Stimulated activated CD4-positive, alpha-beta T cell treated with anti-CD3 and anti-CD28 coated beads, Interleukin-1b, Interleukin-23, amount 100 ng/mL, for 4 hours (primary cell): ENCODE data around the gene KPNA4.
"Not testable (repeated sequence)": the region's sequence is repeated elsewhere in the genome, so short reads cannot be mapped to it uniquely, and the experiment has no call there.

ENCODE experiments used
- DNase-seq, 2 donors: peaks; one replicate each; pipeline ENCODE4 v3.0.0-alpha.2; 2020; ENCODE audit warnings: low read depth in 2 of 2

KPNA4 gene

DNA sequence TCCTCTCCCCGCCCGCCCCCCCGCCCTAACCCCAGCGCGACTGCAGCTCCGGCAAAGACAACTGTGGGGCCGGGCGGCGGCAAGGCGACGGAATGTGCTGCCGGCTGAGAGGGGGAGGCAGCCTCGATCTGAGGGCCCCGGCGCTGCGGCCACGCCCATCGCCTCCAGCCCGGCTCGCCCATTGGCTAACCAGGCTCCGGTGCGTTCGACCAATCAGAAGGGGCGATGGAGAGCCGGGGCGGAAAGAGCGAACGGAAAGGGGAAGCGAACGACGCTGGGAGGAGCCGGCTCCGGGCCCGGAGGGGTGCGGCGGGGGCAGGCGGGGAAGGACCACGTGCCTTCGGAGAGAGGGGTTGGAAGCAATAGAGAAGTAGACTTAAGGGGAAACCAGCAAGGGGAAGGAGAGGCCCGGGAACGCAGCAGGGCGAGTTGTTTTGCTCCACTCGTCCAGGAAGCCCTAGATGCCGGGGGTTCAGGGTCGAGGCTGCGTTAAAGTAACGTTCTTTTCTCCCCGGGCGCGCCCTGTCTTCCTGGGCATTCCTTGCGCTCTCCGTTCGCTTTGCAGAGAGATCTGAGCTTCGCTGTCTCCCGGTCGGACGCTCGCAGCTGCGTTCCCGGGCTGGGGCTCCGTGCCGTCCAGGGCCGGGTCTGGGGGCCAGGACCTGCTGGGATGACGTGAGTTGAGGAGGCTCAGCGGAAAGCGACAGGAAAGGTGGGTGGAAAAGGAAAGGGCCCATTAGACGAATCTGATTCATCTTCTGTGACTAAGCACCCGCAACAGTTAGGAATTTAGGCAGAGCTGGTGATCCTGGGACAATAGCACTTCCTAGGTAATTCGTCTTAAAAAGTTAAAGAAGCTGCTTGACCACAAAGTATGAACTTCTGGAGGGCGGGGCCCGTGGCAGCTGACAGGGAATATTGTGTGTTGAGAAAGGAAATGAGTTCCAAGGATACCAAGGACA is at the start of gene KPNA4:
TSS of gene KPNA4 (minus strand) at position 130 of the 962 bp plus-strand sequence. CDS start 289 bp downstream, outside the sequence.
- DNase-seq: peak; percentile 94 to 97

DNA sequence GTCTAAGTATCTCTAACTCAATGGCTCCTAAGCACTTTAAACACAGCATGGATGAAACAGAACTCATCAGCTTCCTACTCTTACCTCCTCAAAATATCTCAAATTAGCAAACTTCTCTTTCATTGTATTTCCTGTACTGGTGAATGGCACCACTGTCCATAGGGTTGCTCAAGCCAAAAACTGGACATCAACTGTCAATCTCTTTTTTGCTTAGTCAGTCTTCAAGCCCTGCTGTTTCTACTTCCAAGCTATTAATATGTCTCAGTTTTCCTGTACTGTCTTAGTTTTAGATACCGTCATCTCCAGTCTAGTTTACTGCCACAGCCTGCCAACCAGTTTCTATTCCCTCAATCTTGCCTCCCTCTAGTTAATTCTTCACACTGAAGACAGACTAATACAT is 48.3 kb upstream of the KPNA4 start:
- DNase-seq: no peak

GRCh38 chr3:160612386-160613075 is 47.2 kb upstream of the KPNA4 start:
- DNase-seq: no peak

DNA sequence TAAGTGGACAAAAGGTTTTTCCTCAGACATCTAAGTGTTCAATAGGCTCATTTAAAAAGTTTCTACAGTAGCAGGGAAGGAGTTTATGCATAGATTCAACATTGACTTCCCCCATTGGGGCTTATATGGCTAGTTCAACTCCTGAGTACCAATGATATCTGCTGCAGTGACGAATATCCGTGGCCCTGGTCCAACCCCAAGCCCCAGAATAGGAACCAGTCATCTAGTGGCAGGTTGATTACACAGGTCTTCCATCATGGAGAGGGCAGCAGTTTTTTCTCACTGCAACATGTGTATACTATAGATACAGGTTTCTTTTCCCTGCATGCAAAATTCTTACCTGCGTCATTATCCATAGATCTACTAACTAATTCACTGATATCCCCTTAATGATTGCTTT is 45.8 kb upstream of the KPNA4 start:
- DNase-seq: no peak

DNA sequence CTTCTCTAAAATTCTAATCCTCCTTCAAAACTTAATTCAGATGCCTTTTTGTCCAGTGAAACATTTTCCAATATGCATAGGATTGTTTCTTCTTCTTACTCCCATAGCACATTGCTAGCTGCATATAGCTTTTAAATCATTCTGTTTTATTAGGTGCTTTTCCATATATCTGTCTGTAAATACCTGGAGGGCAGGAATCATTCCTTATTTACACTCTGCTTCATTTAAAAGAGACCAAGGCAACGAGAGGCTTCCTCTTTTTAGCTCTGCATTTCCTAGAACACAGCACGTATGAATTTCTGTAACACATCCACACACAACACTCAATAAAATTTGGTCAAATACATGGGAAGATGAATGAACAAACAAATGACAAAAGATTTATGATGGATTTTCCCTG is 43.5 kb upstream of the KPNA4 start:
- no peak for DNase-seq

DNA sequence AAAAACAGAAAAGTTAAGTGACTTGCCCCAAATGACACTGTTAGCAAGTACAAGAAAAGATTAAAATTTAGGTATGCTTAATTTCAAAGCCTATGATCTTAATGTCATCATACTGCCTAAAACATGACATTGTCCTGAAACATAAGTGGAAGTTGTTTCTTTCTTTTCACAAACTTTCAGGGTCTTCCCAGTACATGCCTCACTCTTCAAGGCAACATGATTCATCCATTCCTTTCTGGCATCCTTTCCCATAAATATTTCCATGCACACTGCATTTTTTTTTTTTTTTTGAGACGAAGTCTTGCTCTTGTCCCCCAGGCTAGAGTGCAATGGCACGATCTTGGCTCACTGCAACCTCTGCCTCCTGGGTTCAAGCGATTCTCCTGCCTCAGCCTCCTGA is 42.5 kb upstream of the KPNA4 start:
- DNase-seq: no peak

- DNase-seq: no peak
These were observed 39.9 kb upstream of the KPNA4 start for GRCh38 chr3:160605315-160605714.

- DNase-seq: not testable (repeated sequence)
These were observed 38.5 kb upstream of the KPNA4 start for GRCh38 chr3:160603845-160604244.

- DNase-seq: no peak
These were observed 36.9 kb upstream of the KPNA4 start for GRCh38 chr3:160602259-160602658.

DNA sequence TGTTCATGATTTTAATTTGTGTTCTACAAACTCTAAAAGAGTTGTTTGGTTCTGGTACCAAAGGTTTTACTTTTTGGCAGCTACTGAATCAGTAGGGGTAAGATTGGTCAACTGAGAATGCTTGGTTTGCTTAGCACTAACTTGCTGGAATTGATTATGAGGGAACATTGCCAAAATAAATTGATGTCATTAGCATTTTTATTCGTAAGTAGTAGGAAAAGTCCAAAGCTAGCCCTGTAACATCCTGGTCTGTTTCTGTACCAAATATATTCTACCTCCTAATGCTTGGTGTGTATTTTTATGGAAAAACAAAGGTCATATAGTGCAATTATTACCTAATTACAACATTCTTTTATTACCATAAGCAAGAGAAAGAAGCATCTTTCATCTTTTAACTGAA is 35.9 kb upstream of the KPNA4 start:
- no peak for DNase-seq

- no peak for DNase-seq
These were observed 33.5 kb upstream of the KPNA4 start for GRCh38 chr3:160598865-160599264.

GRCh38 chr3:160588023-160588422 is 22.7 kb upstream of the KPNA4 start:
- no peak for DNase-seq

- DNase-seq: no peak
These were observed 21.7 kb upstream of the KPNA4 start for GRCh38 chr3:160587105-160587504.

GRCh38 chr3:160586679-160587078 is 21.3 kb upstream of the KPNA4 start:
- DNase-seq: no peak

- DNase-seq: no peak
These were observed 18.1 kb upstream of the KPNA4 start for GRCh38 chr3:160583451-160583850.

GRCh38 chr3:160580938-160581337 is 15.6 kb upstream of the KPNA4 start:
- no peak for DNase-seq

GRCh38 chr3:160577556-160578195 is 12.3 kb upstream of the KPNA4 start:
- DNase-seq: no peak

GRCh38 chr3:160577093-160577492 is 11.7 kb upstream of the KPNA4 start:
- no peak for DNase-seq

- DNase-seq: no peak
These were observed 11.2 kb upstream of the KPNA4 start for GRCh38 chr3:160576621-160577020.

- DNase-seq: no peak
These were observed 10.2 kb upstream of the KPNA4 start for GRCh38 chr3:160575589-160575988.

DNA sequence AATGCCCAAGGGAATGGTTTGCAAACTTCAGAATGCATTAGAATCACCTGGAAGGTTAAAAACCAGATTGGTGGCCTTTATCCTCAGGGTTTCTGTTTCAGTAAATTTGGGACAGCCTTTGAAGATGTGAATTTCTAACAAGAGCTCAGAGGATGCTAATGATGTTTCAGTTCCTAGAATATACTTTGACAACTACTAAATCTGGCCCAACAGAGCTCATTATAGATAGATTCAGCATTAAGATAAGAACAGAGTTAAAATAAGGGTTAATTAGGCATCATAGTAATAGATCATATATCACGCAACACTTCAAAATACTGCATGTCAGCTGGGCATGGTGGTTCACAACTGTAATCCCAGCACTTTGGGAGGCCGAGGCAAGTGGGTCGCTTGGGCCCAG is 9.3 kb upstream of the KPNA4 start:
- no peak for DNase-seq

GRCh38 chr3:160573955-160574525 is 8.7 kb upstream of the KPNA4 start:
- DNase-seq: not testable (repeated sequence)
